Ishikawa (cell line): ENCODE data around the gene LAMTOR3.

Experiments used
- CEBPB ChIP-seq: IDR thresholded peaks from 2 replicates; pipeline ENCODE4 v1.6.1; 2012
- CREB1 ChIP-seq: IDR thresholded peaks from 2 replicates; pipeline ENCODE4 v1.6.1; 2012; ENCODE audit warnings: low read depth
- EGR1 ChIP-seq: IDR thresholded peaks from 2 replicates; pipeline ENCODE4 v1.6.1; 2012
- EP300 ChIP-seq: IDR thresholded peaks from 2 replicates; pipeline ENCODE4 v1.6.1; 2012; ENCODE audit warnings: borderline replicate concordance
- RAD21 ChIP-seq: IDR thresholded peaks from 2 replicates; pipeline ENCODE4 v1.6.1; 2012; ENCODE audit warnings: low read depth
- TAF1 ChIP-seq: IDR thresholded peaks from 2 replicates; pipeline ENCODE4 v1.6.1; 2012; ENCODE audit warnings: low read depth, mild to moderate bottlenecking
- TCF12 ChIP-seq: IDR thresholded peaks from 2 replicates; pipeline ENCODE4 v1.6.1; 2012; ENCODE audit warnings: low read depth
- USF1 ChIP-seq: IDR thresholded peaks from 2 replicates; pipeline ENCODE4 v1.6.1; 2012
- YY1 ChIP-seq: IDR thresholded peaks from 2 replicates; pipeline ENCODE4 v1.6.1; 2012; ENCODE audit warnings: low read depth
- ZBTB7A ChIP-seq: IDR thresholded peaks from 2 replicates; pipeline ENCODE4 v1.6.1; 2012; ENCODE audit warnings: low read depth
- TF ChIP-seq, protein P1 (sequence below): IDR thresholded peaks from 2 replicates; pipeline ENCODE4 v1.6.1; 2012
- TF ChIP-seq, protein P2 (sequence below): IDR thresholded peaks from 2 replicates; pipeline ENCODE4 v1.6.1; 2012; ENCODE audit warnings: low read depth, mild to moderate bottlenecking

GRCh38 chr4:99934891-99935290, 40.7 kb upstream of the LAMTOR3 start:
- TF ChIP-seq, protein P1, sequence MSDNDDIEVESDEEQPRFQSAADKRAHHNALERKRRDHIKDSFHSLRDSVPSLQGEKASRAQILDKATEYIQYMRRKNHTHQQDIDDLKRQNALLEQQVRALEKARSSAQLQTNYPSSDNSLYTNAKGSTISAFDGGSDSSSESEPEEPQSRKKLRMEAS: no peak
- no peak for TF ChIP-seq RAD21
- TF ChIP-seq CREB1: no peak
- TF ChIP-seq EGR1: no peak
- TF ChIP-seq USF1: no peak
- TF ChIP-seq TAF1: no peak
- TF ChIP-seq, protein P2, sequence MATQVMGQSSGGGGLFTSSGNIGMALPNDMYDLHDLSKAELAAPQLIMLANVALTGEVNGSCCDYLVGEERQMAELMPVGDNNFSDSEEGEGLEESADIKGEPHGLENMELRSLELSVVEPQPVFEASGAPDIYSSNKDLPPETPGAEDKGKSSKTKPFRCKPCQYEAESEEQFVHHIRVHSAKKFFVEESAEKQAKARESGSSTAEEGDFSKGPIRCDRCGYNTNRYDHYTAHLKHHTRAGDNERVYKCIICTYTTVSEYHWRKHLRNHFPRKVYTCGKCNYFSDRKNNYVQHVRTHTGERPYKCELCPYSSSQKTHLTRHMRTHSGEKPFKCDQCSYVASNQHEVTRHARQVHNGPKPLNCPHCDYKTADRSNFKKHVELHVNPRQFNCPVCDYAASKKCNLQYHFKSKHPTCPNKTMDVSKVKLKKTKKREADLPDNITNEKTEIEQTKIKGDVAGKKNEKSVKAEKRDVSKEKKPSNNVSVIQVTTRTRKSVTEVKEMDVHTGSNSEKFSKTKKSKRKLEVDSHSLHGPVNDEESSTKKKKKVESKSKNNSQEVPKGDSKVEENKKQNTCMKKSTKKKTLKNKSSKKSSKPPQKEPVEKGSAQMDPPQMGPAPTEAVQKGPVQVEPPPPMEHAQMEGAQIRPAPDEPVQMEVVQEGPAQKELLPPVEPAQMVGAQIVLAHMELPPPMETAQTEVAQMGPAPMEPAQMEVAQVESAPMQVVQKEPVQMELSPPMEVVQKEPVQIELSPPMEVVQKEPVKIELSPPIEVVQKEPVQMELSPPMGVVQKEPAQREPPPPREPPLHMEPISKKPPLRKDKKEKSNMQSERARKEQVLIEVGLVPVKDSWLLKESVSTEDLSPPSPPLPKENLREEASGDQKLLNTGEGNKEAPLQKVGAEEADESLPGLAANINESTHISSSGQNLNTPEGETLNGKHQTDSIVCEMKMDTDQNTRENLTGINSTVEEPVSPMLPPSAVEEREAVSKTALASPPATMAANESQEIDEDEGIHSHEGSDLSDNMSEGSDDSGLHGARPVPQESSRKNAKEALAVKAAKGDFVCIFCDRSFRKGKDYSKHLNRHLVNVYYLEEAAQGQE: no peak
- no peak for TF ChIP-seq EP300
- no peak for TF ChIP-seq CEBPB
- TF ChIP-seq YY1: no peak
- no peak for TF ChIP-seq TCF12
- TF ChIP-seq ZBTB7A: no peak
